PC-9 (cell line): ENCODE measurements around the gene SCYGR2. TPM values are rescaled to one million over a fixed set of nuclear protein-coding genes. Genes with fewer than 3 reads are reported as not detected.

Experiments
- BruUV-seq: library from RNA; stranded (reverse); fragments of 400-500 nt; replicated peaks from 2 replicates; lab custom pipeline; 2021; lab: Mats Ljungman, UMichigan
- CTCF ChIA-PET: fragments of 300-600 bp; sonication (Branson Sonifier 250); formaldehyde crosslinking; loops from one replicate; lab custom pipeline; 2022; ENCODE audit warnings: antibody characterized with exemption; lab: Charles Lee
- POLR2A ChIA-PET: fragments of 300-600 bp; sonication (Branson Sonifier 250); formaldehyde crosslinking; loops from one replicate; lab custom pipeline; 2022; ENCODE audit warnings: antibody characterized with exemption; ENCODE audit not compliant: unreplicated experiment; lab: Charles Lee
- DNase-seq, 2 experiments: peaks; one replicate each; pipeline versions ENCODE4 v3.0.0 to v3.0.0-alpha.2; 2015 to 2022; ENCODE audit warnings: mixed read lengths in 1 of 2
- H2AFZ ChIP-seq: fragments of 200-600 bp; sonication (generic); 2 replicates; pipeline ENCODE4 v1.8.1; 2017; ENCODE audit warnings: antibody characterized with exemption
- H3F3A ChIP-seq: fragments of 200-600 bp; sonication (generic); 2 replicates; pipeline ENCODE4 v1.8.1; 2017; ENCODE audit warnings: antibody characterized with exemption, mild to moderate bottlenecking, low read depth; ENCODE audit not compliant: insufficient read depth
- H3K27ac ChIP-seq: fragments of 200-600 bp; sonication (generic); 2 replicates; pipeline ENCODE4 v1.6.1; 2016; ENCODE audit warnings: mixed run types
- H3K27me3 ChIP-seq: fragments of 200-600 bp; sonication (generic); 2 replicates; pipeline ENCODE4 v1.6.1; 2016; ENCODE audit warnings: low read depth, mixed run types; ENCODE audit not compliant: insufficient read depth
- H3K36me3 ChIP-seq: fragments of 200-600 bp; sonication (generic); 2 replicates; pipeline ENCODE4 v1.6.1; 2016; ENCODE audit warnings: low read depth, mixed run types
- H3K4me1 ChIP-seq: fragments of 200-600 bp; sonication (generic); replicated peaks from 2 replicates; pipeline ENCODE4 v1.6.1; 2016; ENCODE audit warnings: mixed run types; ENCODE audit not compliant: insufficient read depth
- H3K4me2 ChIP-seq: fragments of 200-600 bp; sonication (generic); 2 replicates; pipeline ENCODE4 v1.6.1; 2017; ENCODE audit warnings: mixed run types
- H3K4me3 ChIP-seq: fragments of 200-600 bp; sonication (generic); 2 replicates; pipeline ENCODE4 v1.6.1; 2016; ENCODE audit warnings: mixed run types
- H3K79me2 ChIP-seq: fragments of 200-600 bp; sonication (generic); 2 replicates; pipeline ENCODE4 v1.6.1; 2017; ENCODE audit warnings: low read depth, mixed run types
- H3K9me2 ChIP-seq: fragments of 200-600 bp; sonication (generic); 2 replicates; pipeline ENCODE4 v1.8.1; 2017; ENCODE audit warnings: mild to moderate bottlenecking; ENCODE audit not compliant: insufficient read depth
- H3K9me3 ChIP-seq: fragments of 200-600 bp; sonication (generic); 2 replicates; pipeline ENCODE4 v1.8.1; 2016; ENCODE audit warnings: low read depth; ENCODE audit not compliant: insufficient read depth
- H4K20me1 ChIP-seq: fragments of 200-600 bp; sonication (generic); 2 replicates; pipeline ENCODE4 v1.8.1; 2017; ENCODE audit not compliant: insufficient read depth
- EZH2 ChIP-seq: fragments of 200-600 bp; sonication (generic); IDR thresholded peaks from 2 replicates; pipeline ENCODE4 v1.8.0; 2017; ENCODE audit warnings: antibody characterized with exemption, low read depth
- intact Hi-C: fragments of 100-400 bp; cut with micrococcal nuclease; formaldehyde crosslinking; loops from one replicate; pipeline ENCODE4 v1.10.0; 2022; ENCODE audit not compliant: unreplicated experiment
- total RNA-seq: library from RNA; stranded (reverse); gene quantifications from 2 replicates; pipeline ENCODE4 v1.2.3, GENCODE V29; 2021
- TF ChIP-seq, protein P1 (sequence below): fragments of 200-600 bp; sonication (generic); conservative IDR thresholded peaks from 2 replicates; pipeline ENCODE4 v1.6.1; 2017; ENCODE audit warnings: mixed run types, antibody characterized with exemption, mild to moderate bottlenecking, moderate library complexity

Gene SCYGR2
- total RNA-seq, 1 experiment from 2014 or later: not detected

DNA sequence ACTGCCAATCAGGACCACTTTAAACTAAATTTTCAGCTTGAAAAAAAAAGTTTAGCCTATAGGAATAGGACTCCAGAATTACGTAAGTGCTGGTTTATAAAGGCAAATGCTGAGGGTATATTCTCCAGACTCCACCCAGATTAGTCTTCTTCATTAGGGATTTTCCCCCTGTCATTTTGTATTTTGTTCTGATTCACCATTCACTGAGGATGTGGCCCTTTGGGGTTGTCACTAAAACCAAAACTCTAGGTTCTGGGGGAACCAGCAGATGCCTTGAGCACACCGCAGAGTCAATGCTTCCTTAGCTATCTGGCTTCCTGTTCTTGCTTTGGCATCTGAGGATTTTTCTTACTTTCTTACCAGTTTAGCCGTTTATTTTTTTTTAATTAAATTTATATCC, 29.1 kb downstream of the SCYGR2 start:
- ChIA-PET POLR2A (no interaction called here), CTCF (no interaction called here)
- Histone ChIP-seq H3K4me2 (no peak overlapping the region), H3F3A (no peaks in the 10 kb centered on the region), H3K4me1 (peaks cover 8% of the 10 kb centered on the region), H3K9me3 (no peaks in the 10 kb centered on the region; the same call in none of the 2 replicates), H4K20me1 (no peaks in the 10 kb centered on the region), H3K27ac (no peak overlapping the region), H2AFZ (no peak overlapping the region), H3K79me2 (no peaks in the 10 kb centered on the region), H3K4me3 (no peak overlapping the region), H3K27me3 (no peaks in the 10 kb centered on the region), H3K9me2 (no peaks in the 10 kb centered on the region), H3K36me3 (no peaks in the 10 kb centered on the region)
- no TSS peak for BruUV-seq
- no peak for TF ChIP-seq EZH2
- TF ChIP-seq, protein P1, sequence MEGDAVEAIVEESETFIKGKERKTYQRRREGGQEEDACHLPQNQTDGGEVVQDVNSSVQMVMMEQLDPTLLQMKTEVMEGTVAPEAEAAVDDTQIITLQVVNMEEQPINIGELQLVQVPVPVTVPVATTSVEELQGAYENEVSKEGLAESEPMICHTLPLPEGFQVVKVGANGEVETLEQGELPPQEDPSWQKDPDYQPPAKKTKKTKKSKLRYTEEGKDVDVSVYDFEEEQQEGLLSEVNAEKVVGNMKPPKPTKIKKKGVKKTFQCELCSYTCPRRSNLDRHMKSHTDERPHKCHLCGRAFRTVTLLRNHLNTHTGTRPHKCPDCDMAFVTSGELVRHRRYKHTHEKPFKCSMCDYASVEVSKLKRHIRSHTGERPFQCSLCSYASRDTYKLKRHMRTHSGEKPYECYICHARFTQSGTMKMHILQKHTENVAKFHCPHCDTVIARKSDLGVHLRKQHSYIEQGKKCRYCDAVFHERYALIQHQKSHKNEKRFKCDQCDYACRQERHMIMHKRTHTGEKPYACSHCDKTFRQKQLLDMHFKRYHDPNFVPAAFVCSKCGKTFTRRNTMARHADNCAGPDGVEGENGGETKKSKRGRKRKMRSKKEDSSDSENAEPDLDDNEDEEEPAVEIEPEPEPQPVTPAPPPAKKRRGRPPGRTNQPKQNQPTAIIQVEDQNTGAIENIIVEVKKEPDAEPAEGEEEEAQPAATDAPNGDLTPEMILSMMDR: no peak
- intact Hi-C loops: no loop called here
- DNase-seq: no peak

DNA sequence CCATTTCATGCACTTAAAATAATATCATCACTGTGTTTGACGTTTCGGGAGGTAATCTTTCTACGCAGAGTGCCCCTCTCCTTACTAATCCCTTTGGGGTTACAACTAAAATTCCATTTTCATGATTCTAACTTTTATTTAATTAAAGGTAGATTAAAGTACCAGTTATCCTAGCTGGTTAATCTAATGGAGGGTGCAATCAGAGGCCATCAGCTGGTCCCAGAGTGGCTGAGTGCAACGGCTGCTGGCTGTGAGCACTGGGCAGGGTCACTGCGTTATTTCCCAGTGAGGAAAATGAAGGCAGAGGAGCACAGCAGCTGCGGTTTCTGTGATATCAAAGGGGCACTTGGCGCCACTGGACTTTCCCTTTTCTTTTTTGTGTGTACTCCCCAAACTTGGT, 30.7 kb downstream of the SCYGR2 start:
- no TSS peak for BruUV-seq
- ChIA-PET POLR2A (no interaction called here), CTCF (no interaction called here)
- H3F3A ChIP-seq: no peaks in the 10 kb centered on the region
- H3K79me2 ChIP-seq: no peaks in the 10 kb centered on the region
- TF ChIP-seq, protein P1: no peak
- TF ChIP-seq EZH2: no peak
- intact Hi-C loops: no loop called here
- H3K4me2 ChIP-seq: no peak overlapping the region
- no peaks in the 10 kb centered on the region; the same call in 1 of the 2 replicates for H3K9me3 ChIP-seq
- no peak overlapping the region for H3K4me3 ChIP-seq
- no peaks in the 10 kb centered on the region for H3K27me3 ChIP-seq
- no peak overlapping the region for H3K27ac ChIP-seq
- no peaks in the 10 kb centered on the region for H3K36me3 ChIP-seq
- no peak for DNase-seq
- no peaks in the 10 kb centered on the region for H3K9me2 ChIP-seq
- H3K4me1 ChIP-seq: no peaks in the 10 kb centered on the region
- no peaks in the 10 kb centered on the region for H4K20me1 ChIP-seq
- no peak overlapping the region for H2AFZ ChIP-seq

DNA sequence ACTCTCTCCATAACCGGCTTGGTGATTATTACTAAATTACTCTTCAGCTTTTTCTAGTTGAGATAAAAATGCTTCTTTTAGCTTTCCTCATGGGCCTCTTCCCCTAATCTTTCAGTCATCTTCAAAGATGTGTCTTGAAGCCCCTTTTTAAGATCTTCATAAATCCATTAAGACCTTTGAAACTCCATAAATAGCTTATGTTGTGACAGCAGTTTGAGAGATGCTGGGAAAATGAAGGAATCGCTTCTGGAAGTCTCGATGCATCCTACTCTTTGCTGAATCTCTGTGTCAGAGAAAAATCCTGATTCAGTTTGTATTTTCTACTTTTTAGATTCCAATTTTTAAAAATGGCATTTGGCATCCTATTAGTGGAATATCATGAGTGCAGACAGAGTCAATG, 31.6 kb downstream of the SCYGR2 start:
- Histone ChIP-seq H3F3A (no peaks in the 10 kb centered on the region), H3K36me3 (no peaks in the 10 kb centered on the region), H3K4me1 (no peaks in the 10 kb centered on the region), H4K20me1 (no peaks in the 10 kb centered on the region), H3K79me2 (no peaks in the 10 kb centered on the region), H2AFZ (no peak overlapping the region), H3K4me2 (no peak overlapping the region), H3K9me3 (no peaks in the 10 kb centered on the region), H3K27me3 (no peaks in the 10 kb centered on the region), H3K4me3 (no peak overlapping the region), H3K27ac (no peak overlapping the region), H3K9me2 (no peaks in the 10 kb centered on the region)
- CTCF ChIA-PET: no interaction called here
- POLR2A ChIA-PET: no interaction called here
- TF ChIP-seq, protein P1: no peak
- TF ChIP-seq EZH2: no peak
- intact Hi-C loops: no loop called here
- DNase-seq: no peak
- no TSS peak for BruUV-seq
